Measurements from ENCODE around the gene SHKBP1.

SHKBP1 gene

DNA sequence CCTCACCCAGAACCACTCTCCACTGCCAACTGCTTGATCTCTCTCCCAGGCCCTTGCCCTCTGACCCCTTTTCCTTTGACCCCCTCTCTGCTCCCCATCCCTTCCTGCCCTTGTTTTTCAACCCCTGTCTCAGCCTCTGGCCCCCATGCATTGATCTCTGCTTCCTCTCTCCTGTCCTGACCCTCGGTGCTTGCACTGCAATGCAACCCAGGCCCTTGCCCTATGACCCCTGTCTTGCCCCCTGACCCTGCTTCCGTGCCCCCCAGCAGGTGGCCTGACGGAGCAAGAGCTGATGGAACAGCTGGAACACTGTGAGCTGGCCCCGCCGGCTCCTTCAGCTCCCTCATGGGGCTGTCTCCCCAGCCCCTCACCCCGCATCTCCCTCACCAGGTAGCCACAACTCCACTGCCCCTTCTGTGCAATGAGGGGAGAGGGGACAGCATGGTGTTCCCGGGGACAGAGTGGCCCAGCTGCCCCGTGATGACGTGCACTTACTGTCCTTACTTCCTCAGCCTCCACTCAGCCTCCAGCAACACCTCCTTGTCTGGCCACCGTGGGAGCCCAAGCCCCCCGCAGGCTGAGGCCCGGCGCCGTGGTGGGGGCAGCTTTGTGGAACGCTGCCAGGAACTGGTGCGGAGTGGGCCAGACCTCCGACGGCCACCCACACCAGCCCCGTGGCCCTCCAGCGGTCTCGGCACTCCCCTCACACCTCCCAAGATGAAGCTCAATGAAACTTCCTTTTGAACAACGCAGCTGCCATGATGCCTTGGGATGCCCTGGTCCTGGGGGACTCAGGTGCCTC is 14.0 kb downstream of the SHKBP1 start:
- TF ChIP-seq TAF1 (IDR thresholded peaks at IDR 0.05; ENCODE audit: borderline replicate concordance, insufficient read depth, low read length), result no peak

- TF ChIP-seq POLR2AphosphoS5 (IDR thresholded peaks at IDR 0.05; ENCODE audit: low read depth, low read length) (no peak), FOXP2 (optimal IDR thresholded peaks at IDR 0.05; ENCODE audit: borderline replicate concordance, extremely low read depth, extremely low read length, insufficient read depth) (no peak), TAF1 (IDR thresholded peaks at IDR 0.05; ENCODE audit: borderline replicate concordance, insufficient read depth, low read length) (no peak), SIN3A (IDR thresholded peaks at IDR 0.05; ENCODE audit: borderline replicate concordance, insufficient read depth, low read length) (no peak)
- TF ChIP-seq, protein P1, sequence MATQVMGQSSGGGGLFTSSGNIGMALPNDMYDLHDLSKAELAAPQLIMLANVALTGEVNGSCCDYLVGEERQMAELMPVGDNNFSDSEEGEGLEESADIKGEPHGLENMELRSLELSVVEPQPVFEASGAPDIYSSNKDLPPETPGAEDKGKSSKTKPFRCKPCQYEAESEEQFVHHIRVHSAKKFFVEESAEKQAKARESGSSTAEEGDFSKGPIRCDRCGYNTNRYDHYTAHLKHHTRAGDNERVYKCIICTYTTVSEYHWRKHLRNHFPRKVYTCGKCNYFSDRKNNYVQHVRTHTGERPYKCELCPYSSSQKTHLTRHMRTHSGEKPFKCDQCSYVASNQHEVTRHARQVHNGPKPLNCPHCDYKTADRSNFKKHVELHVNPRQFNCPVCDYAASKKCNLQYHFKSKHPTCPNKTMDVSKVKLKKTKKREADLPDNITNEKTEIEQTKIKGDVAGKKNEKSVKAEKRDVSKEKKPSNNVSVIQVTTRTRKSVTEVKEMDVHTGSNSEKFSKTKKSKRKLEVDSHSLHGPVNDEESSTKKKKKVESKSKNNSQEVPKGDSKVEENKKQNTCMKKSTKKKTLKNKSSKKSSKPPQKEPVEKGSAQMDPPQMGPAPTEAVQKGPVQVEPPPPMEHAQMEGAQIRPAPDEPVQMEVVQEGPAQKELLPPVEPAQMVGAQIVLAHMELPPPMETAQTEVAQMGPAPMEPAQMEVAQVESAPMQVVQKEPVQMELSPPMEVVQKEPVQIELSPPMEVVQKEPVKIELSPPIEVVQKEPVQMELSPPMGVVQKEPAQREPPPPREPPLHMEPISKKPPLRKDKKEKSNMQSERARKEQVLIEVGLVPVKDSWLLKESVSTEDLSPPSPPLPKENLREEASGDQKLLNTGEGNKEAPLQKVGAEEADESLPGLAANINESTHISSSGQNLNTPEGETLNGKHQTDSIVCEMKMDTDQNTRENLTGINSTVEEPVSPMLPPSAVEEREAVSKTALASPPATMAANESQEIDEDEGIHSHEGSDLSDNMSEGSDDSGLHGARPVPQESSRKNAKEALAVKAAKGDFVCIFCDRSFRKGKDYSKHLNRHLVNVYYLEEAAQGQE (IDR thresholded peaks at IDR 0.05; ENCODE audit: insufficient read depth in 1 of 2, low read depth in 2 of 2, low read length in 2 of 2), result no peak
Measured at GRCh38 chr19:40592170-40592569, 15.5 kb downstream of the SHKBP1 start.

DNA sequence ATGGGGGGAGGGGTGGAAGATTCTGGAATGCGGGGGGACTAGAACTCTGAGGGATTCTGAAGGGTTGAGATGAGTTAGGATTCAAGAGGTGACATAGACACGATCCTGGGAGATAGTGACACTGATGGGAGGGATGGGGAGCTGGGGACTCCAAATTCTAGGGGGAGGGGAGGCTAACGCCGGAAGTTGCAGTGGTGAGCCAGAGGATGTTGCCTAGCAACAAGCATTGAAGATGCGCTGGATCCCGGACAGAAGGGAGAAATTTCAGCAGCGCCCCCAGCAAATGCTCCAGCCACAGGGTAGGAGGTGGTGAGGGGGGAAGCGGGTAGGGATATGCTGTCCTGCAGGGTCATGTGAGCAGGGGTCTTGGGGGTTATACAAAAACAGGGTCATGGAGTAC is 17.6 kb downstream of the SHKBP1 start:
- no peak for TF ChIP-seq SIN3A (IDR thresholded peaks at IDR 0.05; ENCODE audit: borderline replicate concordance, insufficient read depth, low read length)
- TF ChIP-seq FOXP2 (optimal IDR thresholded peaks at IDR 0.05; ENCODE audit: borderline replicate concordance, extremely low read depth, extremely low read length, insufficient read depth), result no peak
- TF ChIP-seq, protein P1 (IDR thresholded peaks at IDR 0.05; ENCODE audit: insufficient read depth in 1 of 2, low read depth in 2 of 2, low read length in 2 of 2), result no peak
- no peak for TF ChIP-seq POLR2AphosphoS5 (IDR thresholded peaks at IDR 0.05; ENCODE audit: low read depth, low read length)
- TF ChIP-seq TAF1 (IDR thresholded peaks at IDR 0.05; ENCODE audit: borderline replicate concordance, insufficient read depth, low read length), result no peak

GRCh38 chr19:40594657-40595091 is 18.0 kb downstream of the SHKBP1 start:
- TF ChIP-seq TAF1 (IDR thresholded peaks at IDR 0.05; ENCODE audit: borderline replicate concordance, insufficient read depth, low read length) (no peak), FOXP2 (optimal IDR thresholded peaks at IDR 0.05; ENCODE audit: borderline replicate concordance, extremely low read depth, extremely low read length, insufficient read depth) (no peak), SIN3A (IDR thresholded peaks at IDR 0.05; ENCODE audit: borderline replicate concordance, insufficient read depth, low read length) (no peak), POLR2AphosphoS5 (IDR thresholded peaks at IDR 0.05; ENCODE audit: low read depth, low read length) (no peak)
- TF ChIP-seq, protein P1 (IDR thresholded peaks at IDR 0.05; ENCODE audit: insufficient read depth in 1 of 2, low read depth in 2 of 2, low read length in 2 of 2), result no peak

GRCh38 chr19:40596608-40597328 is 20.1 kb downstream of the SHKBP1 start:
- TF ChIP-seq SIN3A (IDR thresholded peaks at IDR 0.05; ENCODE audit: borderline replicate concordance, insufficient read depth, low read length) (no peak), TAF1 (IDR thresholded peaks at IDR 0.05; ENCODE audit: borderline replicate concordance, insufficient read depth, low read length) (no peak), FOXP2 (optimal IDR thresholded peaks at IDR 0.05; ENCODE audit: borderline replicate concordance, extremely low read depth, extremely low read length, insufficient read depth) (peak; percentile 20), POLR2AphosphoS5 (IDR thresholded peaks at IDR 0.05; ENCODE audit: low read depth, low read length) (peak; percentile 46; the same call in 1 of the 2 replicates)
- TF ChIP-seq, protein P1 (IDR thresholded peaks at IDR 0.05; ENCODE audit: insufficient read depth in 1 of 2, low read depth in 2 of 2, low read length in 2 of 2), result no peak
